Transverse colon (tissue), 4 donors: ENCODE results near the gene TATDN3.

Experiments used
- EP300 ChIP-seq: sonication (generic); formaldehyde crosslinking; IDR thresholded peaks from one replicate; pipeline ENCODE4 v1.6.1; 2017; ENCODE audit warnings: antibody characterized with exemption, low read depth
- POLR2A ChIP-seq: fragments of 450-650 bp; IDR thresholded peaks from one replicate; pipeline ENCODE4 v1.6.1; 2016; ENCODE audit warnings: antibody characterized with exemption, mild to moderate bottlenecking, moderate library complexity
- POLR2AphosphoS5 ChIP-seq, 3 donors: sonication (generic); formaldehyde crosslinking; IDR thresholded peaks; one replicate each; pipeline ENCODE4 v1.6.1; 2016; ENCODE audit warnings: antibody characterized with exemption in 3 of 3
- TF ChIP-seq, protein P1 (sequence below), 5 experiments: fragments of 200-600 bp in 3 of 5; fragments of 450-650 bp in 2 of 5; sonication (generic) in 3 of 5; IDR thresholded peaks; 1 replicate in 2 of 5; 2 replicates in 3 of 5; pipeline ENCODE4 v1.5.1; 2016 to 2017; ENCODE audit warnings: antibody characterized with exemption in 5 of 5, inconsistent platforms in 3 of 5, mild to moderate bottlenecking in 2 of 5, moderate library complexity in 1 of 5

DNA sequence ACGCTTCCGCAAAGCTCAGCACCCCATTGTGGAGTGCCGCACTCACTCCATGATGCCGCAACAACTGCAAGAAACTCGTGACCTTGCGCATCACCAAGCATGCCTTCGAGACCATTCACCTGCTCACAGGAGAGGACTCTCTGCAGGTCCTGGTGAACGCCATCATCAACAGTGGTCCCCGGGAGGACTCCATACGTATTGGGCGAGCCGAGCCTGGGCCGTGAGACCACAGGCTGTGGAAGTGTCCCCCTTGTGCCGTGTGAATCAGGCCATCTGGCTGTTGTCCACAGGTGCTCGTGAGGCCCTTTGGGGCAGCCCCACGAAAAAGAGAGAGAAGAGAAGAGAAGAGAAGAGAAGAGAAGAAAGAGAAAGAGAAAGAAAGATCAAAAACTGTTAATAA lies 32.5 kb downstream of the TATDN3 start:
- no peak for TF ChIP-seq POLR2A
- TF ChIP-seq, protein P1, sequence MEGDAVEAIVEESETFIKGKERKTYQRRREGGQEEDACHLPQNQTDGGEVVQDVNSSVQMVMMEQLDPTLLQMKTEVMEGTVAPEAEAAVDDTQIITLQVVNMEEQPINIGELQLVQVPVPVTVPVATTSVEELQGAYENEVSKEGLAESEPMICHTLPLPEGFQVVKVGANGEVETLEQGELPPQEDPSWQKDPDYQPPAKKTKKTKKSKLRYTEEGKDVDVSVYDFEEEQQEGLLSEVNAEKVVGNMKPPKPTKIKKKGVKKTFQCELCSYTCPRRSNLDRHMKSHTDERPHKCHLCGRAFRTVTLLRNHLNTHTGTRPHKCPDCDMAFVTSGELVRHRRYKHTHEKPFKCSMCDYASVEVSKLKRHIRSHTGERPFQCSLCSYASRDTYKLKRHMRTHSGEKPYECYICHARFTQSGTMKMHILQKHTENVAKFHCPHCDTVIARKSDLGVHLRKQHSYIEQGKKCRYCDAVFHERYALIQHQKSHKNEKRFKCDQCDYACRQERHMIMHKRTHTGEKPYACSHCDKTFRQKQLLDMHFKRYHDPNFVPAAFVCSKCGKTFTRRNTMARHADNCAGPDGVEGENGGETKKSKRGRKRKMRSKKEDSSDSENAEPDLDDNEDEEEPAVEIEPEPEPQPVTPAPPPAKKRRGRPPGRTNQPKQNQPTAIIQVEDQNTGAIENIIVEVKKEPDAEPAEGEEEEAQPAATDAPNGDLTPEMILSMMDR (IDR thresholded peaks at IDR 0.05): no peak
- TF ChIP-seq POLR2AphosphoS5 (IDR thresholded peaks at IDR 0.05): no peak
- no peak for TF ChIP-seq EP300
